Neural progenitor cell (in vitro differentiated cells): ENCODE results near the gene DOCK7.
"Not testable (repeated sequence)": the region's sequence is repeated elsewhere in the genome, so short reads cannot be mapped to it uniquely, and the experiment has no call there.

Experiments
- CTCF ChIP-seq: fragments of 200-600 bp; sonication (generic); IDR thresholded peaks from 2 replicates; pipeline ENCODE4 v1.5.1; 2017; ENCODE audit warnings: antibody characterized with exemption, mild to moderate bottlenecking
- EZH2 ChIP-seq: fragments of 200-600 bp; sonication (generic); IDR thresholded peaks from 2 replicates; pipeline ENCODE4 v1.6.1; 2017; ENCODE audit warnings: antibody characterized with exemption, mild to moderate bottlenecking, moderate library complexity
- EZH2phosphoT487 ChIP-seq: fragments of 200-600 bp; sonication (generic); IDR thresholded peaks from 2 replicates; pipeline ENCODE4 v1.6.1; 2017; ENCODE audit warnings: antibody characterized with exemption

GRCh38 chr1:62571517-62571916, 116.7 kb downstream of the DOCK7 start:
- not testable (repeated sequence) for TF ChIP-seq EZH2, CTCF, EZH2phosphoT487
